NCI-H510A (cell line): ENCODE data around the gene SH2D4B.
A peak's percentile ranks its signal among the peaks of the same experiment; 100 is the strongest.

Experiments
- DNase-seq: peaks from one replicate; lab custom pipeline; 2025; lab: John Stamatoyannopoulos, UW

Gene SH2D4B

DNA sequence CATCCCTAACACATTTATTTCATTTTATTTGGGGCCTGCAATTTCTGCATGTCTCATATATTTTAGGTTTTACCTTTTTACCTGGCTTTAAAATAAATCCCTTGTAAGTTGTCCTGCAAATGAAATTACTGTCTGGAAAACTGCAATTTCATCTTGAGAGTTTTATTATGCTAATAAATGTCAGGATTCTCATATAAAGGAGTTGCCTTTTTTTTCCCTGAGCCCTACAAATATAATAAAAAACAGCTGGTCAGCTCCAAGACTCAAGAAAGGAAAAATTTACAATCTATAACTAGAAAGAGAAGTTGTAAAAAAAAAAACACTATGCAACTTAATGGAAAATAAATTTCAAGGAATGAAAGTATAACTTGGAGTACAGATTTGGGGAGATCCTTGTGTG, 108.7 kb downstream of the SH2D4B start:
- DNase-seq, result no peak

DNA sequence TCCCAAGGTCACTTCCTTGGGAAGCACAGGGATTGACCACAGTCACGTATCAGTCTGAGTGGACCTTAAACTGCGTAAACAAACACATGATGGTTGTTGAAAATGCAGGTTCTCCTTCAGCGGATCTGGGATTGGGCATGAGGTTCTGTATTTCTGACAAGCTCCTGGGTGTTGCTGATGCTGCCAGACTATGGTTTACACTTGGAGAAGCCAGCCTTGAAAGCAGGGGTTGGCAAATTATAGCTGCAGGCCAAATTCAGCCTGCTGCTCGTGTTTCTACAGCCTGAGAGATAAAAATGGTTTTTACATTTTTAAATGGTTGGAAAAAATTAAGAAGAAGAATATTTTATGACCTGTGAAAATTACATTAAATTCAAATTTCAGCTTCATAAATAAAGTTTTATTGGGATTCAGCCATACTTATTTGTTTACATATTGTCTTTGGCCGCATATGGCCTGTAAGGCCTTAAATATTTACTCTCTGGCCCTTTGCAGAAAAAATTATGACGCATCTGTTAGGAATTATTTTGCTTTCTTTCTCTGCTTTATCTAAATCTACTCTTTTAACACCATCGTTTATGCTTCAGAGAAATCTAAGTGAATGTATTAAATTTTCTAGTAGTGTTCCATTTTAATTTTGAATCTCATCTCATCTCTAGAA, 109.6 kb downstream of the SH2D4B start:
- no peak for DNase-seq

DNA sequence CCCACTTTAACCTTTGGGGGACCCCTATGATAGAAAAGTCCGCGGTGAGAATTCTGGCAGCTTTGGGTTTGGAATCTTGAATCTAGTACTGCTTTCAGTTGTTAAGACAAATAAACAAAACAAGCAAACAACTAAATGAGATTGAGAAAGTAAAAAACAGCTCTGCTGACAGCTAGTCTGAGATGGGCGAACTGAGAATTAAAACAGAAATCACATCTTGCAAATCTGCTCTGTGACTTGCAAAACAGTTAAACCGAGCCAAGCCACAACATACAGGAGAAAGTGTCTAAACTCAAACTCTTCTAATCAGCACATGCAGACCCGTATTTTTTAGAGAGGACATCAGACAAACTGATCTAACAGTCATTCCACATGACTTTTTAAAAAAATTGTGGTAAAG, 110.4 kb downstream of the SH2D4B start:
- DNase-seq, result no peak

DNA sequence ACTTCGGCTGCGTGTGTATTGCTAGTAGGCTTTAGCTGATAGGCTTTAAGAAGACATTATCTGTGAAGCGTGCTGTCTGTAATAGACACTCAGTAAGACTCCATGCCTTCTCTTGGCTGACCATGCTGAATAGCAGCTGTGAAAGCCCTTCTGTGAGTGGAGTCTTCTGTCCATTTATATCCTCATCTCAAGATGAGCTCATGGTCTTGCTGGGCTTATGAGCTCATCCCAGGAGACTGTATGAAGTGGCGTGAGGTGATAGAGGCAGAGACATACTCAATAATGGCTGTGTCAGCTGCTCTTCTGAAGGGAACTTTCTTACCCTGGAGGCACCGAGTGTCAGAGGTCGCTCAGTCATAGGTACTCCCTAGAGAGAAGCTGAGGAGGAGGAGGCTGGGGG, 111.5 kb downstream of the SH2D4B start:
- DNase-seq, result no peak

DNA sequence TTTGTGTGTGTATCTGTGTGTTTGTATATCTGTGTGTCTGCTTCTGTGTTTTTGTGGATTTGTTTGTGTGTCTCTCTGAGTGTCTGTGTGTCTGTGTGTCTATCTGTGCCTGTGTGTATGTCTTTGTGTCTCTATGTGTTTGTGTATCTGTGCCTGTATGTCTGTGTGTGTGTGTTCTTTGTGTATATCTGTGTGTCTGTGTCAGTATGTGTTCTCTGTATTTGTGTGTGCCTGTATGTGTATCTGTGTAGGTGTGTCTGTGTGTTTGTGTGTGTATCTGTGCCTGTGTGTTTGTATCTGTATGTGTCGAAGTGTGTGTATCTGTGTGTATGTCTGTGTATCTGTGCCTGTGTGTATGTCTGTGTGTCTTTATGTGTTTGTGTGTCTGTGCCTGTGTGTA, 118.2 kb downstream of the SH2D4B start:
- no peak for DNase-seq

DNA sequence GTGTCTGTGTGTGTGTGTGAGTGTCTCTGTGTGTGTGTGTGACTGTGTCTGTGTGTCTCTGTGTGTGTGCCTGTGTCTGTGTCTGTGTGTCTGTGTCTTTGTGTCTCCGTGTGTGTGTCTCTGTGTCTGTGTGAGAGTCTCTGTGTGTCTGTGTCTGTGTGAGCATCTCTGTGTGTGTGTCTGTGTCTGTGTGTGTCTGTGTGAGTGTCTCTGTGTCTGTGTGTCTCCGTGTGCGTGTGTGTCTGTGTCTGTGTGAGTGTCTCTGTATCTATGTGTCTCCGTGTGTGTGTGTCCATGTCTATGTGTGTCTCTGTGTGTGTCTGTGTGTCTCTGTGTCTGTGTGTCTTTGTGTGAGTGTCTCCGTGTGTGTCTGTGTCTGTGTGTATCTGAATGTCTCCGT, 120.4 kb downstream of the SH2D4B start:
- DNase-seq, result no peak

DNA sequence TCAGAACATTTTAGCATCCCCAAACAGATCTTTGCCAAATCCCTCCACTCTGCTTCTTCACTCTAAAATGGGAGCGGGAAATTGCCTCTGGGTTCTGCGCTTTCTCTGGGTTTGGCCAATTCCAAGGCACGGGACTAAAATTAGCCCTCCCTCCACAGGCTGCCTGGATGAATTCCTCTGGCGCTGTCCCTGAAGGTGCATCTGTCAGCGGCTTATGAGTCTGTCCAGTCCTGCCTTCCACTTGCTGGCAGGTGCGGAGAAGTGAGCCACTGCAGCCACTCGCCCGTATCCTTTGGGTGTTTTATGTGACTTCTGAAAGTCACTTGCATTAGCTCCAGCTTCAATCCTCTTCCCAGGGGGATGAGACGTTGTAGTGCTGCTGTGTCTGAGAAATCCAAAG, 121.6 kb downstream of the SH2D4B start:
- DNase-seq, result no peak

DNA sequence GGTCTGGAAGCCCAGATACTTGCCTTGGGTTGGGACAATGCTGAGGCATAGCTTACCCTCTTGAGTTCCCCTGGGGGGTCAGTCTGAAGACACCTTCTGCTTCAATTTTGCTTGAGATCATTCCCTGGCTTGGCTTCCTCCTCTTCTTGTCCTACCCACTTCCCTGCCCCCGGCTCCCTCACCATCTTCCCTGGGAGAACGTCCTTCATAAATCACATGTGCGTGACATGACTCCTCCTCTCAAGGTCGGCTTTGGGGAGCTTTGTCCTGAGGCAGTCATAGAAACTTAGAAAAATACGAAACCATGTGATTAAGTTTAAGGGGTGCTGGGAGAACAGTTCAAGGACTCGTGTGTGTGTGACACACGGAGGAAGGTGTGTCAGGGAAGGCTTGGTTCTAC, 122.6 kb downstream of the SH2D4B start:
- no peak for DNase-seq

DNA sequence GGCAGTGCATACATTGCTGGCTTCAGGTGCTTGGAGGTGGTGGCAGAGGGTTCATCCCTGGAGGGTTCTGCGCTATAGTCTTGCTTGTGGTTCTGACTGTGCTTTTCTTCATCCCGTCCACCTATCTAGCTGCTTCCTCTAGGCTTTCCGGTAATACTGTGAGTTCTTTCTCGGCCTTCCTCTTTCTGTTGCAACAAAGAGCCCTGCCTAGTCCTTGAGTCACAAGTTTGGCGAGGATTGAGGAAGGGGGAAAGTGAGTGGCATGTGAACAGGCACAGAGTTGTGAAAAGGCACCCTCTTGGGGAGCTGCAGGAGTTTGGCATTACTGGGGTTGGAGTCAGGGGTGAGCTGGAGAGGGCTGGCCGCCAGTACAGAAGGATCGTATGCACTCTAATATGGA, 123.0 kb downstream of the SH2D4B start:
- DNase-seq, result no peak

DNA sequence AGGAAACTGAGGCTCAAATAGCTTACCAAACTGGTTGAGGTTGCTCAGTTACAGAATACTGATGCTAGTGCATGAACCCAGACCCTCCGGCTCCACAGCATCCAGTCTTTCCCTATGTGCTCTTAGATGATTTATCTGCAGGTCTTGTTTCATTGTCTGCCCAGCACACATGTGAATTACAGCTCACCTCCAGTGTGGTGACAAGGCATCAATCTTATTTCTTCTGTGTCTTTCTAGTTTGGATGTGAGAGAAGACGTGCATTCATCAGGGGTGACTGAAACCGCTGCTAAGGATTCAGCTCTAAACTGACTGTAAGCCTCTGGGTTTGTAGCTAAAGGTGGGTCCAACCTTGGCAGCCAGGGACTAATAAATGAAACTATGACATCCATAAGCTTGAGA, 123.8 kb downstream of the SH2D4B start:
- DNase-seq, result no peak

DNA sequence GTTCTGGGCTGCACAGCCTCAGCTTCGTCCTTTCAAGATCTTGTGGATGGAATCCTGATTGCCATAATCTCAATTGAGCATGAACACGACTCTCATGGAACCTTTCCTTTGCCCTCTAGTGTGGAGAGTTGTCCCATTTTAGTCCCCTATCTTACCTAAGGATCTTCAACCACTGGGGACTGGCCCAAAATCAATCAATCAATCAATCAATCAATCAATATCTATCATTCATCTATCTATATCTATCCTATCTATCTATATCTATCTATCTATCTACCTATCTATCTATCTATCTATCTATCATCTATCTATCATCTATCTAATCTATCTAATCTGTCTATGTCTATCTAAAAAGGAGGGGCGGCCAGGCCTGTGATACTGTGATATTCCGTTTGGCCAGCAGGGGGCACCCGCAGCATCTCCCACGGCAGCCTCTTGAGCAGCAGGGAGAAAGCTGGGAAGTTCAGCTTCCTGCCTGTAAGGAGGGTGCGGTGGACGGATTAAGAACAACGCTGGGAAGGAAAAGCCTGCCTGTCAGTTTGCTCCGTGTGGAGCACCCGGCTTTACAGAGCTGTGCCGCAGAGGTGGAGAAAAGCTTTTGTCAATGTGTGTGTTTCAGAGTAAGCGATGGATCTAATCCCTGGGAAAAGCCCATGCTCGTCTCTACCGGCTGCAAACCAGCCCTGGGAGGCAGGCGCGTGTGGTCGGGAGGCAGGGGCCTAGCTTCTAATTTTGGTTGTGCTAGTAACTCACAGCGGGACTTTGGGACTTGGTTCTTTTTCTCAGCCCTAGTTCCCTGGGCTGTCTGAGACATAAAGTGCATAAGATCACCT, 124.9 kb downstream of the SH2D4B start:
- DNase-seq, result peak; percentile 58

DNA sequence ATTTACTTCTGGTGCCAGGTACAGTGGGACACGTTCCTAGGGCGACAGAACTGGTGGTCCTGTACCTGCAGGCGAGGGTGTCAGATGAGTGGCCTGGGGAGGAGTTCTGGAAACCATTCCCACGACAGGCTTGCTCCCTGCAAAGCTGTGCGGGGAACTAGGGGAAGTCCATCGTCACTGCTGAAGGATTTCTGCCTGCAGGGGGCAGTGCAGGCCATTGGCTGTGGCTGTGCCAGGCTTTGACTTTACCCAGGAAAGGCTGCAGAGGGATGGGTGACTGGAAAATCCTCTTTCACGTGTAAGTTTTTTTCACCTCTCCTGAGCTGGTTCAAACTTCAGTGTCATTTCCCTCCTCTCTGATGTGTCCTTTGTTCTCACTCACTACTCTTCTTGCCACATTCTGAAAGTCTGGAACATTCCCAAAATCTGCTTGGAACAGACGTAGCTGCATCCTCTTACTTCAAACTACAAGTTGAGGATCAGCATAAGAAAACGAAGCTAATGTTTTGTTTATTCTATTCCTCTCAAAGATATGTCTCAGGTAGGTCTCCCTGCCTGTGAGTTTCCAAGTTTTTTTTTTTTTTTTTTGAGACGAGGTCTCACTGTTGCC, 126.5 kb downstream of the SH2D4B start:
- DNase-seq, result peak; percentile 59

DNA sequence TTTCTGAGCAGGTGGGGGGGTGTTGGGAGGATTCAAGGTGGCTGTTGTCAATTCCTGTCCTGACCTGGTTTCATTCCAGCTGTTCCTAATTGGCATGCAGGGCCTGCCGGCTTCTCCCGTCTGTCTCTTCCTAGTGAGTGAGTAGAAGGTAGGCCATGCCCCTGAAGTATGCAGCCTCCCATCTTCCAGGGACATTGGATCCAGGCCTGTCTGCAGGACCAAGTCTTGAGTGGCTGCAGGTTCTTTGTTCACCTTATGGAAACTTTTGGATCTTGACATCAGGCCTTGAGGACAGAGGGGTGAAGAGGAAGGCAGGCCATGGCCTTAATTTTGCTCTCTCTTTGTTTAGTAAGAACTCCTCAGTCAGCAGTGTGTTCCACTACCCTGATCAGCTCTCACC, 131.8 kb downstream of the SH2D4B start:
- no peak for DNase-seq

DNA sequence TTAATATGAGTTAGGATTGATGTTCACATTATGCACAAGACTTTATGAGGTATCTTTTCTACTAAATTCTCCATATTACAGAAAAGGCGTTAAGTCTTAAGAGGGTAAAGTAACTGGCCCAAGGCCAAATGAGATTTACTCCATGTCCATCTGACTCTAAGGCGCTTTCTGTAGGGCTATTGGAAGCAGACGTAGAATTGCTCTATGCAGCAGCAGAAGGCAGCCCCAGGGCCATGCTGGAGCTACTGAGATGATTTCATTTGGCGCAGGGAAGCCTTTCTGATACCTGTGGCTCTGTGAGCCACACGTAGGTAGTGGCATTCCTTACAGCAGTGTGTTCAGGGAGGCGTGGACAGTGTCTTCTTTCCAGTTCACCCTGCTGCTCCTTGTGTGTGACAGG, 133.1 kb downstream of the SH2D4B start:
- DNase-seq, result no peak

DNA sequence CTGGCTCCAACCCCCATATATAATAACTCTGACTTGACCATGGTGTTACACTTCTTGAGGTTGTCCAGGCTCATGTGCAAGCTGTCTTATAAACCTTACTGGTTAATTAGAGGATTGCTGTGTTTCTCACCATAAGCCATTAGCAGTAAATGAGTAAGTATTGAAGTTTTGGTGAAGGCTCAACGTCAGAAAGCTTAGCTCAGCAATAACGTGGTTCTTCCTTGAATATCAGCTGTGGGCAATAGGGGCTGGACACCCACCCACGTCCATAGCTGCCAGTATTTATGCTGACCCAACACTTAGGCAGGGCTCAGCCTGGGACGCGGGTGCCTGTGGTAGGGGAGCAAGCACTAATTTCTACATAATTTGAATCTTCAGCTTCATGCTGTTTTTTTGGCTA, 134.1 kb downstream of the SH2D4B start:
- no peak for DNase-seq

DNA sequence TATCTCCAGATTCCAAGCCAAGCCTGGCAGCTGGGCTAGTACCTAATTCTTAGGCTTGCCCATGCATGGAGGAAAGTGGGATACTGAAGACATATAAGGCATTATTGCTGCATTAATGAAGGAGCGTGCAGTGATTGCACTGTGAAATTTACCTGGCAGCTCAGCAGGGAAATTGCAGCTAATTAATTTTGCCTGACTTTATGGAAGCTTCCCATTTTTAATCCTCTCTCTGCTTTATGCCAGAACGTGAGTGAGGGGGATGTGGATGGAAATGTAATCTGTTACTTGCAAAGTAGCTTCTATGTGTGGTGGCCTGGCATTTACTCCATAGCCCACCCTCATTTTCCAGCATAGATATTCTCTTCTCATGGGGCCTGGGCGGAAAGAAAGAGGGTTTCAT, 134.9 kb downstream of the SH2D4B start:
- no peak for DNase-seq

DNA sequence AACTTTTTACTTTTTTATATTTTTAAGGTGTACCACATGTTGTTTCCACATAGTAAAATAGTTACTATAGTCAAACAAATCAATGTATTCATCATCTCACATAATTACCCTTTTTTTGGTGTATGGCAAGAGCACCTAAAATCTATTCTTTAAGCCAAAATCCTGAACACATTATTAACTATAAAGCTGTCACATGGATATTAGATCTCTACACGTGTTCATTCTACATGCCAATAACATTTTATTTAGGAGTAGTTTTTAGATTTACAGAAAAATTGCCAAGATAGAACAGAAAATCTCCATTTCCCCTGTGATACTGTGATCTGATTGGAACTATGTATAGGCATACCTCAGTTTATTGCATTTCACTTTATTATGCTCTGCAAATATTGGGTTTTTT, 137.1 kb downstream of the SH2D4B start:
- no peak for DNase-seq

DNA sequence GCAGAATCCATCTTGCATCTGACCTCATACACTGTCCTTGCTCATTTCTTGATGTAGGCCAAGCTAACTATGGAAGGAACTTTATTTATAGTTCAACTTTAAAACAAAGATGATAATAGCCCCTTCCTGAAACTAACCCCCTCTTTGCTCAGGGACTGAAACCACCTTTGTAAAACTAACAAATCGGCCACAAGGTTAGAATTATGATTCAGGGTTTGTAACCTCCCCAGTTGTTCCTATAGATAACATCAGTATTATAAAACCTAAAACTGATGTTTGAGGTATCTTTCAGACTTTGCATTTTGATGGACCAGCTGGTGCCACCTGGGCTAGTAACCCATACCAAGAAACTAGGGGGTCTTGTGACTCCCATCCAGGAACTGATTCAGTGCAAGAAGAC, 143.4 kb downstream of the SH2D4B start:
- DNase-seq, result no peak

DNA sequence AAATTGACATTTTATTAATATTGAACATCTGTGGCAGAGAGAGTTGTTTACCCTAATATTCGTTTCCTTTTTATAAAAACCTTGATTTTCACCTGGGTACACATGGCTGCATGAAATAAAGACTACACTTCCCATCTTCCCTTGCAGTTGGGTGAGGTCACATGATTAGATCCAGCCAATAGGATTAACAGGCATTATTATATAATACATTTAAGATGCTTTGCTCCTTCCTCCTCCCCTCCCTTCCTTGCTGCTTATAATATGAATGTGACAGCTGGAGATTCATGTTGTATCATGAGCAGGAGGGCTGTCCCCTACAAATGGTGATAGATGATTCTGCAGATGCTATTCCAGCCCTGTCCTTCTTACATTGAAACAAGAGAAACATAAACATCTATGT, 146.6 kb downstream of the SH2D4B start:
- no peak for DNase-seq

DNA sequence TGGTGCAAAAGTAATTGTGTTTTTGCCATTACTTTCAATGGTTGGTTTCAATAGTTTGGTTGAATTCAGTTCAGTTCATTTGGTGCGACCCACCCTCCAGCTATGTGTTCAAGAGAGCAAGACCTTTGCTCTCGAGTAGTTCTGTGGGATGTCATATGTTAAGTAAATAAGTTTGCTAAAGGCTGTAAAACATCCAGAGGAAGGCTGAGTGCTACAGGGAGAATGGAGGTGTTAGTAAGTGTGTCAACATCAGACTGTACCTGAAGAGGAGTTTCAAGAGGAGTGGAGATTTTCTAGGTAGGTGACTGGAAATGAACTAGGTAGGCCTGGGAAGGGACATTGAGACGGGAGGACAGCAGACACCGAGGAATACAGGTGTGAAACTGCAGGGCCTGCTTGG, 147.7 kb downstream of the SH2D4B start:
- peak; percentile 50 for DNase-seq

DNA sequence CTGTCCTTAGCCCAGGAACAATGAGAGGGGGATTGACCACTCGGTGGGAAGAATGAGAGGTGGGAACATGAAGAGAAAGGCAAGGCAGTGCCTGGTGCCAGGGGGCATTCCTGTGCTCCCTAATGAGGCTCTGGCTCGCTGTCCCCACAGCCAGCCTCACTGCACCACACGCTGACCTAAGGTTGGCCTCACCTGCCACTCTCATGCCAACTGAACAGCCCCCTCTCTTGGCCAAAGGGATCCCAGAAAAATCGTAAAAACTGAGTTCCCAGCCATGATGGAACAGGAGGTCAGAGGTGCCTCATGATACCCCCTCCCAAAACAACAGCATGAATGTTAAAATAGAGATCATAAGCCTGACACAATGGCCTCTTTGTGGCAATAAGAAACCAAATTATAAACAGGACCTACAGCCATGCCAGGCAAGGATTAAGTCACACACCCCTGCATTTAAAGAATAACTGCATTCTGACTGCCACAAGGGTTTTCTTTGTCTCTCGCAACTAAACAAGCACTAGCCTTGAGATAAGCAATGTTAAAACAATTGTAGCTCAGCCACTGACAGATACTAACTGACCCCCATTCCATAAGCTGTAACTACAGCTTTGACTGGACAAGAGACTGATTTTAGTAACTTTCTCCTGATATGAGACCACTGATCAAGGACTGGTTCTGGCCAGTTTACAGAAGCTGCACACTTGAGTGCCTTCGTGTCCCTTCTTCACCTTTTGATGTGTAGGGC, 149.2 kb downstream of the SH2D4B start:
- no peak for DNase-seq

DNA sequence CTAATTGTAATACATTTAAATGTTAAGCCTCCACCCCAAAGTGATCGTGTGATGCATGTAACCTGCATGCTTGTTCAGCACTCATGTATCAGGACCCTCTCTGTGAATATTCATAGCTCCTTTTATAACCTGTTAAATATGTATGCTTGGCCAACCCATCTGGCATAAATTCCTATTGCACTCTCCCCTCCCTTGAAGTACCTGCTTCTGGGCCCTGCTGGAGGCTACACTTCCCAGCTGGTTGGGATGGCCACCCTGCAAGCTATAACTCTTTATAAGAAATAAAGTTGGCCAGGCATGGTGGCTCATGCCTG, 149.7 kb downstream of the SH2D4B start:
- no peak for DNase-seq

DNA sequence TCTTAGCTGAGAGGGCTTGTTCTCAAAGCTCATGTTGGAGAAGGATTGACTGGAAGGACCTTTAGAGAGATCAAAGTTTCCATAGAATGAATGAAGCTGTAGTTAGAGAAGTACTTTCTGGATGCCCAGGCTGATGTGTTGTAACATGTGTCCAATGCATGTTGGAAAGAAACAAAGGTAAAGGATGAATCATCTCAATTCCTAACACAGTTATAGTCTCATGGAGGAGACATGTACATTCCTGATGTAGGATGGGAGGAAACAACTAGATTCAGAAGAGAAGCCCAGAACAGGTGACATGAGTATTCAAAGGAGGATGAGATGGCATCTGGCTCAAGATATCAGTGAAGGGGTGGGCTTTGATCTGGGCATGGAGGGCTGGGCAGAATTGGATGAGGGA, 152.7 kb downstream of the SH2D4B start:
- no peak for DNase-seq
